OCI-LY1 (cell line): ENCODE measurements around the gene P3R3URF.

Experiments
- CTCF ChIP-seq: fragments of 200-600 bp; sonication (generic), shearing (Covaris generic); IDR thresholded peaks from 2 replicates; pipeline ENCODE4 v1.5.1; 2017; ENCODE audit warnings: mild to moderate bottlenecking, antibody characterized with exemption, low read length, moderate library complexity, mixed read lengths
- EZH2 ChIP-seq: fragments of 200-600 bp; sonication (generic), shearing (Covaris generic); IDR thresholded peaks from 2 replicates; pipeline ENCODE4 v1.8.0; 2017; ENCODE audit warnings: borderline replicate concordance, mixed run types, mild to moderate bottlenecking, antibody characterized with exemption, low read length, moderate library complexity, mixed read lengths

GRCh38 chr1:46128344-46128743 is 47.9 kb downstream of the P3R3URF start:
- TF ChIP-seq CTCF (no peak), EZH2 (no peak)
